Fibroblast of the aortic adventitia (primary cell): Measurements from ENCODE around the gene PIEZO2. TPM values are rescaled to one million over a fixed set of nuclear protein-coding genes. Genes with fewer than 3 reads are reported as not detected.

ENCODE experiments used
- DNase-seq: peaks from one replicate; pipeline ENCODE4 v3.0.0-alpha.2; 2010; ENCODE audit warnings: low read depth
- H3K4me3 ChIP-seq: 2 replicates; pipeline ENCODE4 v1.5.1; 2011; ENCODE audit warnings: low read depth, mild to moderate bottlenecking, control low read depth, low read length, moderate library complexity
- total RNA-seq: library from RNA; depleted of rRNA; stranded (reverse); fragments of >200 nt; gene quantifications from 2 replicates; pipeline ENCODE4 v1.2.3, GENCODE V29; 2012; ENCODE audit warnings: low replicate concordance
- TF ChIP-seq, protein P1 (sequence below): IDR thresholded peaks from 2 replicates; pipeline ENCODE4 v1.5.1; 2011; ENCODE audit warnings: mild to moderate bottlenecking, low read length, control low read depth, inconsistent platforms; ENCODE audit not compliant: insufficient read depth

Gene PIEZO2
- total RNA-seq, 1 donor, result 1.6 TPM

DNA sequence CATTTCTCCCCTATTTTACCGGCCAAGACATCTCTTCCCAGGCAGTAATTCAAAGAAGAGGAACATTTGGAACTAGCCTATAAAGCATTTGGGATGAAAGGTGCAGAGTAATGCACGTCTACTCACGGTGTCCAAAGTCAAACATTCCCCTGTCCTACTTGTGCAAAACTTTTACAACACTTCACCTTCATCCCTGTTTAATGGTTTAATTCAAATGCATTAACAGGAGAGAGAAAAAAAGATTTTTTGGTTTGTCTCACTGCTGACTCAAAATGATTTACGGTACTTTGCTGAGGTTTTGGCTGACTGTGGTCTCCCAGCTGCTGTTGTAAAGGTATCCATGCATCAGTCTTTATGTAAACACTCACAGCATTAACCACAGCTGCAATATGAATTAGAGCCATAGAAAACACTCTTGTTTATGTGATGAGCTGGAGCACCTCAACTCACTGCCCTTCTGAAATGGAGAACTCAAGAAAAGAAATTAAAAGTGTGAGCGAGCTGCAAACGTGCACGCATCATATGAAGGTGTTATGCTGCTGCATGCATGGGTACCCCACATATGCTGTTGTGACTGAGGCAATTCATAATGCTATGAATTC, 220.5 kb downstream of the PIEZO2 start:
- peak; percentile 72 for DNase-seq
- no peak overlapping the region for H3K4me3 ChIP-seq
- TF ChIP-seq, protein P1, sequence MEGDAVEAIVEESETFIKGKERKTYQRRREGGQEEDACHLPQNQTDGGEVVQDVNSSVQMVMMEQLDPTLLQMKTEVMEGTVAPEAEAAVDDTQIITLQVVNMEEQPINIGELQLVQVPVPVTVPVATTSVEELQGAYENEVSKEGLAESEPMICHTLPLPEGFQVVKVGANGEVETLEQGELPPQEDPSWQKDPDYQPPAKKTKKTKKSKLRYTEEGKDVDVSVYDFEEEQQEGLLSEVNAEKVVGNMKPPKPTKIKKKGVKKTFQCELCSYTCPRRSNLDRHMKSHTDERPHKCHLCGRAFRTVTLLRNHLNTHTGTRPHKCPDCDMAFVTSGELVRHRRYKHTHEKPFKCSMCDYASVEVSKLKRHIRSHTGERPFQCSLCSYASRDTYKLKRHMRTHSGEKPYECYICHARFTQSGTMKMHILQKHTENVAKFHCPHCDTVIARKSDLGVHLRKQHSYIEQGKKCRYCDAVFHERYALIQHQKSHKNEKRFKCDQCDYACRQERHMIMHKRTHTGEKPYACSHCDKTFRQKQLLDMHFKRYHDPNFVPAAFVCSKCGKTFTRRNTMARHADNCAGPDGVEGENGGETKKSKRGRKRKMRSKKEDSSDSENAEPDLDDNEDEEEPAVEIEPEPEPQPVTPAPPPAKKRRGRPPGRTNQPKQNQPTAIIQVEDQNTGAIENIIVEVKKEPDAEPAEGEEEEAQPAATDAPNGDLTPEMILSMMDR, result no peak

DNA sequence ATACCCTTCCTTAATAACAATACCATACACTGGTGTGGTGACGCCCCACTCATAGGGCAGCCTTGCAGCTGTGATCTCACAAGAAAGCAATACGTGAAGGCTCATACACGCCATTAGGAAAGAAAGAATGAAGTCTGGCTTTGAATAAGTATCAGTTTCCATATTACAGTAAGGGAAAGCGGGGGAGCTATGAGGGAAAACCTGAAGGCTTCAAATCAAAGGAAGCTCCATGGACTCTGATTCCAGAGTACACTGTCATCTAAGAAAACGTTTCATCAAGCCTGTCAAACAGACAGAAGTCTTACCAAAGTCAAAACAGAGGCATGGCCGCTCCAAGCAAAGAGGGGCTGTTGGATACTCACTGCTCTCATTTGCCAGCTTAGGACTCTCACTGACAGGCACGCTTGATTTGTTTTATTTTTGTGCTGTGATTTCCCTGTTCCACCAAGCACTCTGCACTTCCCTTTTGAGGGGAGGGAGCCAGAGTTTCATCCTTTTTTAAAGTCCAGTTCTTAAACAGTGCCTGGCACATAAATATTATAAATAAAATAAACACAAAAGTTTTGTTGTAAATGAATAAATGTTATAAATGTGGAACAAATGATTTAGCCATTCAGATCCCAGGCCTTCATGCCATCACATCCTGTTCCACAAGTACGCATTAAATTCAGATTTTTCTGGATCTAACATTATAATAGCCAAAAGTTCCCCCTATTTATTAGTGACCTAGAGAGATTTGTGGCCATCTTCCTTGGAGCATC, 221.2 kb downstream of the PIEZO2 start:
- TF ChIP-seq, protein P1, result no peak
- no peak overlapping the region for H3K4me3 ChIP-seq
- DNase-seq, result peak; percentile 17

DNA sequence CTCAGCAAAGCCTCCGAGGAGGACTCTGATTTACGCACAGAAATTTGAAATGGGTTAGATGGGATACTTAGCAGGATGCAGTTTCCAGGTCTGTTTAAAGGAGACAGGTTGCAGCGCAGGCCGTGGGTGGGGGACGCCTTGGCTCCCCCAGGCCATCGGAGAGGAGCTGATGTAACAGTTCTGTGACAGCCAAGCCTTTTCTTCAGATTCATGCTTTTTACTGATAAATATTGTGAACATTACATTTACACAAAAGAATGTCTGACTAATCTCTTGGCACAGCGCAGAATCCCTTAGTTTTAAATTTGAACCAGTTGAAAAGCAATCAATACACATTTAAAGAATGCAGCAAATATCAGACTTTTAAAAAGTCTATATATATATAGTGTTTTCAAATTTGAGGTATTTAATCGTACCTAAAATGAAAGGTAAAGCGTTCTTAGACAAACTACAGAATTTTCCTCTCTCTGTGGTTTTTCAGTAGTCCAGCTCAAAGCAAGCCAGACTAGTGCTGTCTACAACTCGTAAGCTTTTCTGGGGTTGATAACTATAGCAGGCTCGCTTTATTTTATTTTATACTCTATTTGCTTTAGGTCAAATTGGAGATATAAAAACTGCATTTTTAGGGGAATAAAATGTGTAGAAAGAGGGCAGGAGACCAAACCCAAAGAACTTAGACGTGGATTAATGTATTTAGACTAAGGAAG, 221.9 kb downstream of the PIEZO2 start:
- H3K4me3 ChIP-seq, result peak overlapping the region; percentile 20
- peak; percentile 86 for DNase-seq
- TF ChIP-seq, protein P1, result no peak

DNA sequence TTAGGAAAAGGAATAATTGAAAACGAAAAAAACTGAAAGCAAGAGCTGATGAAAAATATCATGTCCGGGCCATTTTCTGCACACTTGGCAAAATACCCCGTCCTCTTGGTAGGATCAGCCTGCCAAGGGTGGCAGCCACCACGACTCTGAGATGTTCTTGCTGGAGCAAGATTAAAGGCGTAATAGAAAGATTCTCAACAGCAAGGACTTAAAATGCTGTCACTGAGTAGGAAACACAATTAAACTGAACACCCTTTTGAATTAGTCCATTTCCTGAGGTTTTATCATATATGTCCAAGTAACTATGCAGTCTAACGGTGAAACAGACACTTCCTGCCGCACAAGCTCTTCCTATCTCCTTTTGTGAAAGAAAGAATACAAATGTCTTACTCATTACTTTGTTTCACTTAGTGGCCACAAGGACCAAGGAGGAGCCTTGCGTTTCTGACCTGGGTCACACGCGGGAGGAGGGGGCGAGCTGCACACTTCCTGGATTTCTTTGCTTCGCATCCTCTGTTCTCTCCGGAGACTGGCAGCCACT, 222.7 kb downstream of the PIEZO2 start:
- DNase-seq, result peak; percentile 47
- TF ChIP-seq, protein P1, result no peak
- no peak overlapping the region for H3K4me3 ChIP-seq

DNA sequence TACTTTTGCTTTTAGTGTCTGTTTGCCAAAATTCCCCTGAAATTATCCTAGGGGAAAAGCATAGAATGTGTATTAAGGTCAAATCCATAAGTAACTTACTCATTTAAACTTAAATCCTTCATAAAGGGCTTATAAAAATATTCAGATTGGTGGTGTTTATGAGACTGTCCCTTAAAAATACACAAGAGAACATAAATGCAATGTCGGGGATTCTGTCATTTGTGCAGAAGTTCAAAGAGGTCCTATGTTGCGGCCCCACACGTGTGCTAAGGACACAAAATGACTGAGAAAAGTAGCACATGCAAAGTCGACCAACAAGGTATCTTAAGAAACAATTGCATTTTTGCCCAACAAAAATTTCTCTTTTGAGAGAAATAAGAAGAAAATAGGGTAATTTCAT, 225.1 kb downstream of the PIEZO2 start:
- TF ChIP-seq, protein P1, result no peak
- DNase-seq, result no peak
- no peak overlapping the region for H3K4me3 ChIP-seq

DNA sequence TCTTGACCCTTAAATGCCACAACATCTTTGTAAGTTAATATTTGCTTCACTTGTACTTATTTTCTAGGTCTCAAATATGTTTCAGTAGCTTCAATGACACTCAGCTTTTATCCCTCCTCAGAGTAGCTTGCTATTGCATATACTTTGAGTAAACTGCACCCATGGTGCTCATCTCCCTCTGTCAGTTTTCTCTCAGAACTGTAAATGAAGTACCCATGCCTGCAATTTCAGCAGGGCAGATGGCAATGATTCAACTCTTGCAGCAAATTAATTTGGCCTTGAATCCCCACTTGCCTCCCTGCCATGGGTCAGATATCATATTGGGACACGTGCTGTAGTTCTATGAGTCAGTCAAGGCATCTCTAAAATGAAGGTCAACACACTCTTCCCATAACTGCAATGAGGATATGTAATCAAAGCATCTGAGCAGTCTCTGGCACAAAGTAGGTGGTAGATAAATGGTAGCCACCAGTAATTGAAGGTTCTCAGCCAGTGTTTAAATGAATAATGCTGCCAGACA, 225.8 kb downstream of the PIEZO2 start:
- no peak for DNase-seq
- H3K4me3 ChIP-seq, result no peak overlapping the region
- TF ChIP-seq, protein P1, result no peak
